H1 (cell line): ENCODE measurements around the gene WDR33. TPM values are rescaled to one million over a fixed set of nuclear protein-coding genes. Genes with fewer than 3 reads are reported as not detected.

Source experiments
- CTCF ChIA-PET: fragments of 300-600 bp; sonication (Branson Sonifier 250); formaldehyde crosslinking; loops from one replicate; lab custom pipeline; 2021; ENCODE audit not compliant: partially characterized antibody; lab: Charles Lee
- POLR2A ChIA-PET: fragments of 300-600 bp; sonication (Branson Sonifier 250); formaldehyde crosslinking; loops from one replicate; lab custom pipeline; 2021; ENCODE audit warnings: inconsistent platforms; ENCODE audit not compliant: partially characterized antibody; lab: Charles Lee
- DNase-seq, 2 experiments: peaks; one replicate each; pipeline versions ENCODE4 v3.0.0 to v3.0.0-alpha.2; 2010 to 2022; ENCODE audit warnings: low spot score in 2 of 2, low read depth in 1 of 2, mixed read lengths in 1 of 2
- FAIRE-seq: peaks from 2 replicates; lab custom pipeline; 2011; peaks lifted over from hg19 to GRCh38; lab: Jason Lieb, UNC
- H2AFZ ChIP-seq: 2 replicates; pipeline ENCODE4 v1.8.1; 2012; ENCODE audit warnings: low read length, inconsistent platforms
- H2AK5ac ChIP-seq: 2 replicates; pipeline ENCODE4 v1.6.1; 2013; ENCODE audit warnings: low read depth, low read length
- H2BK120ac ChIP-seq: replicated peaks from 2 replicates; pipeline ENCODE3; 2013; ENCODE audit warnings: low read depth, low read length, inconsistent platforms
- H2BK12ac ChIP-seq: 2 replicates; pipeline ENCODE4 v1.6.1; 2013; ENCODE audit warnings: low read depth, low read length
- H2BK15ac ChIP-seq: 2 replicates; pipeline ENCODE4 v1.6.1; 2013; ENCODE audit warnings: low read length
- H2BK20ac ChIP-seq: 2 replicates; pipeline ENCODE4 v1.6.1; 2013; ENCODE audit warnings: low read length
- H2BK5ac ChIP-seq: 2 replicates; pipeline ENCODE4 v1.6.1; 2013; ENCODE audit warnings: low read depth, low read length
- H3K14ac ChIP-seq: 2 replicates; pipeline ENCODE4 v1.6.1; 2013; ENCODE audit warnings: inconsistent platforms; ENCODE audit not compliant: insufficient read length
- H3K18ac ChIP-seq: 2 replicates; pipeline ENCODE4 v1.6.1; 2013; ENCODE audit warnings: low read length; ENCODE audit errors: extremely low read depth
- H3K23ac ChIP-seq: 2 replicates; pipeline ENCODE4 v1.6.1; 2013; ENCODE audit warnings: inconsistent platforms; ENCODE audit not compliant: insufficient read length
- H3K23me2 ChIP-seq: 2 replicates; pipeline ENCODE4 v1.6.1; 2013; ENCODE audit warnings: low read depth, low read length
- H3K27ac ChIP-seq: 2 replicates; pipeline ENCODE4 v1.6.1; 2011; ENCODE audit warnings: low read depth, low read length, inconsistent platforms
- H3K27me3 ChIP-seq, 4 experiments: replicated peaks in 1 of 4; 1 replicate in 1 of 4; 2 replicates in 3 of 4; pipeline versions ENCODE4 v1.6.1 to v1.8.1; 2011 to 2013; ENCODE audit warnings: low read length in 3 of 4, mild to moderate bottlenecking in 3 of 4, inconsistent platforms in 2 of 4, mixed read lengths in 2 of 4, moderate library complexity in 1 of 4; ENCODE audit not compliant: control insufficient read depth in 3 of 4, insufficient read depth in 3 of 4; ENCODE audit errors: extremely low read depth in 1 of 4
- H3K36me3 ChIP-seq, 4 experiments: 2 replicates each; pipeline versions ENCODE4 v1.6.1 to v1.8.1; 2011 to 2013; ENCODE audit warnings: mild to moderate bottlenecking in 4 of 4, low read length in 3 of 4, moderate library complexity in 2 of 4, control low read depth in 1 of 4, inconsistent platforms in 1 of 4; ENCODE audit not compliant: insufficient read depth in 4 of 4, control insufficient read depth in 2 of 4
- H3K4ac ChIP-seq: replicated peaks from 2 replicates; pipeline ENCODE3; 2013; ENCODE audit warnings: low read length, low read depth, mixed read lengths, inconsistent platforms; ENCODE audit not compliant: insufficient read length
- H3K4me1 ChIP-seq, 4 experiments: replicated peaks in 1 of 4; 1 replicate in 1 of 4; 2 replicates in 3 of 4; pipeline versions ENCODE4 v1.6.1 to v1.8.1; 2011 to 2013; ENCODE audit warnings: low read length in 3 of 4, inconsistent platforms in 2 of 4, mixed read lengths in 1 of 4; ENCODE audit not compliant: insufficient read depth in 4 of 4, control insufficient read depth in 3 of 4
- H3K4me2 ChIP-seq, 2 experiments: 2 replicates each; pipeline versions ENCODE4 v1.6.1 to v1.8.1; 2011 to 2013; ENCODE audit warnings: low read depth in 2 of 2, low read length in 2 of 2, control low read depth in 1 of 2, inconsistent platforms in 1 of 2, mild to moderate bottlenecking in 1 of 2; ENCODE audit not compliant: insufficient read depth in 1 of 2
- H3K4me3 ChIP-seq, 4 experiments: fragments of 200-600, 300-600 bp in 1 of 4; sonication (generic), shearing (Covaris generic), sonication (Bioruptor Twin) in 1 of 4; 2 replicates each; pipeline versions ENCODE4 v1.5.1 to v1.8.1; 2011 to 2016; ENCODE audit warnings: low read length in 4 of 4, low read depth in 3 of 4, control low read depth in 2 of 4, inconsistent platforms in 2 of 4, mild to moderate bottlenecking in 2 of 4, mixed read lengths in 1 of 4, moderate library complexity in 1 of 4; ENCODE audit not compliant: insufficient read depth in 2 of 4; ENCODE audit errors: extremely low read depth in 1 of 4
- H3K56ac ChIP-seq: replicated peaks from 2 replicates; pipeline ENCODE3; 2013; ENCODE audit warnings: low read depth, mild to moderate bottlenecking, mixed read lengths, low read length, inconsistent platforms; ENCODE audit not compliant: insufficient read length
- H3K79me1 ChIP-seq: 2 replicates; pipeline ENCODE4 v1.6.1; 2013; ENCODE audit warnings: low read depth, low read length, control low read depth
- H3K79me2 ChIP-seq, 2 experiments: 2 replicates each; pipeline versions ENCODE4 v1.6.1 to v1.8.1; 2012 to 2013; ENCODE audit warnings: low read length in 2 of 2, mild to moderate bottlenecking in 2 of 2, inconsistent platforms in 1 of 2; ENCODE audit not compliant: insufficient read depth in 2 of 2, control insufficient read depth in 1 of 2
- H3K9ac ChIP-seq, 4 experiments: replicated peaks in 1 of 4; 1 replicate in 1 of 4; 2 replicates in 3 of 4; pipeline versions ENCODE4 v1.6.1 to v1.8.1; 2011 to 2013; ENCODE audit warnings: low read depth in 3 of 4, low read length in 3 of 4, control low read depth in 2 of 4, mild to moderate bottlenecking in 2 of 4, moderate library complexity in 2 of 4, inconsistent platforms in 1 of 4; ENCODE audit errors: extremely low read depth in 1 of 4
- H3K9me3 ChIP-seq, 2 experiments: 2 replicates each; pipeline versions ENCODE4 v1.6.1 to v1.8.1; 2012 to 2013; ENCODE audit warnings: mild to moderate bottlenecking in 2 of 2, moderate library complexity in 2 of 2, control low read depth in 1 of 2, inconsistent platforms in 1 of 2, low read depth in 1 of 2, low read length in 1 of 2, mixed read lengths in 1 of 2; ENCODE audit not compliant: insufficient read depth in 2 of 2
- H4K20me1 ChIP-seq, 2 experiments: replicated peaks in 1 of 2; 2 replicates each; pipeline versions ENCODE3 to v1.8.1; 2011 to 2013; ENCODE audit warnings: inconsistent platforms in 2 of 2, low read length in 2 of 2, mild to moderate bottlenecking in 1 of 2; ENCODE audit not compliant: insufficient read depth in 2 of 2, control insufficient read depth in 1 of 2
- H4K5ac ChIP-seq: 2 replicates; pipeline ENCODE4 v1.6.1; 2013; ENCODE audit warnings: low read length, low read depth, mixed read lengths, inconsistent platforms; ENCODE audit not compliant: insufficient read length
- H4K8ac ChIP-seq: 2 replicates; pipeline ENCODE4 v1.8.0; 2013; ENCODE audit warnings: mild to moderate bottlenecking, moderate library complexity, low read length, inconsistent platforms; ENCODE audit not compliant: insufficient read depth; ENCODE audit errors: extremely low read depth
- H4K91ac ChIP-seq: replicated peaks from 2 replicates; pipeline ENCODE3; 2013; ENCODE audit warnings: low read length, mixed read lengths, inconsistent platforms; ENCODE audit not compliant: insufficient read length
- NRF1 ChIP-seq: IDR thresholded peaks from 2 replicates; pipeline ENCODE4 v1.6.1; 2011; ENCODE audit warnings: mild to moderate bottlenecking, low read depth, low read length, improper control_type of control experiment
- WGBS, 2 experiments: shearing (Covaris generic) in 1 of 2; methylation state at CpG; one replicate each; pipeline versions ENCODE4 v1.1.6 to v1.1.7; 2013 to 2015; ENCODE audit warnings: low lambda C conversion rate in 2 of 2, mixed read lengths in 2 of 2, inconsistent platforms in 1 of 2, low coverage in 1 of 2, missing lambda C conversion rate in 1 of 2; ENCODE audit not compliant: insufficient replicate concordance in 2 of 2, insufficient coverage in 1 of 2, insufficient read length in 1 of 2; ENCODE audit errors: extremely low coverage in 1 of 2, missing lambda C conversion rate in 1 of 2; 5-methylcytosine and 5-hydroxymethylcytosine counted together
- polyA plus RNA-seq, 7 experiments: library from polyadenylated mRNA; depleted of rRNA in 3 of 7; stranded (reverse) in 5 of 7; unstranded in 2 of 7; fragments of >200 nt in 5 of 7; fragments of 200-250 nt in 2 of 7; gene quantifications; 1 replicate in 5 of 7; 2 replicates in 1 of 7; 4 replicates in 1 of 7; pipeline versions ENCODE4 v1.2.1 to v1.2.3, GENCODE V29; 2011 to 2013; ENCODE audit warnings: missing spikeins in 2 of 7, mixed read lengths in 2 of 7
- total RNA-seq: library from RNA; stranded (reverse); fragmentation: NEBNext Ultra II Directional; extraction: Animal tissue kit (Norgen Biotek cat#: 25700); gene quantifications from 2 replicates; pipeline ENCODE4 v1.2.1, GENCODE V29; 2021

Gene WDR33
- total and polyA plus RNA-seq, 2 of the 8 experiments (the other 6 are each of a cell fraction or from before 2014, with no cell fraction given): 18.1 to 82.7 TPM

DNA sequence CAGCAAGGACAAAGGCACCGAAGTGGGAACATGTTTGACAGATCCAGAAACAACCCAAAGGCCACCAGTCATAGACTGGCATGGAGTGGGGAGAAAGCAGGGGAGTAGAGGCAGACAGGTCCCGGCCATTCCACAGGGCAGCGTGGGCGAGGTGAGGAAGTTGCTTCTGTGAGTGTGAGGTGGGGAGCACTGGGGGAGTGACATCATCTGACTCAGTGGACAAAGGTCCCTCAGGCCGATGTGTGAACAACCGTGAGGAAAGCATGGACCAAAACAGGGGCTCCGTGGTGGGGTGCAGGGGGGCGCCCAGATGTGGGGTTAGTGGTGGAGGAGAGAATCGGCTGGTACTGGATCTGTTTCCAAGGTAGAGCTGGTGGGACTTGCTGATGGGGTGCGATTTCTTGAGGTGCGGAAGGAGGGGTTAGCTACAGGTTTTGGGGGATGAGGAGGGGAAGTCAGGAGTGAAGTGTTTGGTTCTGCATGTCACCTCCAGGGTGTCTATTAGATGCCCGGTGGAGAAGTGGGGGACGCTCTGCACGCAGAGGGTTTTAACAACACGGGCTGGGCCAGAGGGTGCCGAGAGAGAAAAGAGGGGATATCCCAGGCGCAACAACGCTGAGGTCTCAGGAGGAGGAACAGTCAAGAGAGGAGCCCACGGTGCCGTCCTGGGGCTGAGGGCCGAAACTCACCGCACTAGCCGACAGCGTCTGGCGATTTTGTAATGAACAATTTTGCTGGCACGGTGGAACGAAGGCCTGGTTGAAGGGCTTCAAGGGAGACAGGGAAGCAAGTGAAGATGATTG, 112.2 kb downstream of the WDR33 start:
- Histone ChIP-seq H3K4me1 (peaks cover 0 to 4% (median 3%) of the 10 kb centered on the region in 4 experiments; a peak in 6 of 7 replicates), H2AK5ac (no peak overlapping the region), H3K23ac (no peak overlapping the region), H2BK5ac (no peak overlapping the region), H2BK15ac (no peak overlapping the region), H3K27me3 (peaks cover 0 to 8% (median 5%) of the 10 kb centered on the region in 4 experiments; a peak in 3 of 7 replicates), H3K4me3 (no peak overlapping the region), H4K5ac (no peak overlapping the region), H3K4ac (no peak overlapping the region), H3K27ac (no peak overlapping the region), H3K56ac (no peak overlapping the region), H2BK20ac (no peak overlapping the region), H4K8ac (no peak overlapping the region), H3K18ac (no peak overlapping the region), H2BK12ac (peak overlapping the region; percentile 94; the same call in 1 of the 2 replicates), H3K14ac (no peak overlapping the region), H3K9ac (no peak overlapping the region), H3K36me3 (peaks cover 0 to 6% (median 0%) of the 10 kb centered on the region in 4 experiments; a peak in 1 of 8 replicates), H3K23me2 (peaks cover 6% of the 10 kb centered on the region), H4K20me1 (peaks cover 2 to 10% of the 10 kb centered on the region in 2 experiments), H4K91ac (no peak overlapping the region), H3K4me2 (no peak overlapping the region), H3K9me3 (no peaks in the 10 kb centered on the region), H2AFZ (no peak overlapping the region), H2BK120ac (no peak overlapping the region), H3K79me1 (no peaks in the 10 kb centered on the region), H3K79me2 (peaks cover 0 to 10% of the 10 kb centered on the region in 2 experiments; a peak in 2 of 4 replicates)
- FAIRE-seq (no peak), DNase-seq (no peak)
- 92% methylated on average over 27 of the region's 27 CpGs; no CpG with 5 or more reads in 1 of the 2 experiments for WGBS, 2 experiments
- CTCF ChIA-PET: interaction anchor here (4.4 kb wide), 1 partner anchor 59 kb away, joined by 15 read pairs; no protein-coding TSS in a partner anchor
- POLR2A ChIA-PET: interaction anchor here (0.9 to 1.1 kb wide), 2 partner anchors 23 to 43 kb away, joined by 3 read pairs; partner anchors contain the start of gene LIMS2
- no peak for TF ChIP-seq NRF1
